Activated effector memory CD4-positive, alpha-beta T cell treated with Interleukin-2 at 50 U/mL for 16 hours (primary cell): ENCODE results near the gene POU2AF3.
"Not testable (repeated sequence)": the region's sequence is repeated elsewhere in the genome, so short reads cannot be mapped to it uniquely, and the experiment has no call there.

ENCODE experiments used
- DNase-seq: peaks from one replicate; pipeline ENCODE4 v3.0.0-alpha.2; 2020

The POU2AF3 gene

DNA sequence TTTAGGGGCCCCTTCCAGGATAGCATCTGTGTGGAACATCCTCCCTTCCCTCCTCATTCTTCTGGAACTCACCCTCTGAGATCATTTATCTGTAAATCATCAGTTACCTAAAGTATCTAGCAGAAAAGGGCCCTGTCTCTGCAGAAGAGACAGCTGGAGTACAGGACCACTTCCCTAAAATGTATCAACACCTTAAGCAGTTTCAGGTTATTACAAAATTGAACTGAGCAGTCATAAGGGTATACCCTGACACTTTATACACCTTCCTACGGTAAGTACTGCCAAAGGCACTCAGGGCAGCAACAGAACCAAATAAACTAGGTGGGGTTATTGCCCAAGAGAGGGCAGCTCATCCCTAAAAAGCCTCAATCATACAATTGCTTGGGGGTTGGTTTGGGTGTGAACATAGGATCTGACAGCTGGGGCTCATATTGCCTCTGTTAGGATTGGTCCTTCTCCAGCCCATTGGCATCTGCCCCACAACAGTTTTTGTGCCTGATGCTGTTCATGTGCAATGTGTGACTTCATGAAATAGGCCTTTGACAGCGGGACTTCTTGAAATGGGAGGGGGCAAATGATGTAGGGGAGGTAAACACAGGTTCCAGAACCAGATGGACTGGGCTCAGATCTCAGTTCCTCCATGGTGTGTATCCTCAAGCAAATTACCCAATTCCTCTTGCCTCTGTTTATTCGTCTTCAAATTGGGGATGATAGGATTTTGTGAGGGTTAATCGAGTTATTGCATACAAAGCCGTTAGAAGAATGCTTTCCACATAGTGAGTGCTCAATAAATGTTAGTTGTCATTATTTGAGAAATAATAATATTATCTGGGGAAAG is 2.9 kb downstream of the POU2AF3 start:
- no peak for DNase-seq

DNA sequence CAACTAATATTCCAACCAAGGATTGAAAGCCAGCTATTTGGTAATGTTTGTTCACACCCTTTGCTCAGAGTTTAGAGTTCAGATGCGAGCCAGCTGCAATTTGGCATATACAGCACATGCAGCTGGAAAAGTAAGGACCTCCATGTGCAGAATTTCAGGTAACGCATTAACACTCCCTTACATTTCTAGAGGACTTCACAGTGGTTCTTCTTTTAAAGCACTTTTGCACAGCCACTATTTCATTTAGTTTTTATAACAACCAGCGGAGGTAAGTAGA is 3.4 kb downstream of the POU2AF3 start:
- DNase-seq, result no peak

DNA sequence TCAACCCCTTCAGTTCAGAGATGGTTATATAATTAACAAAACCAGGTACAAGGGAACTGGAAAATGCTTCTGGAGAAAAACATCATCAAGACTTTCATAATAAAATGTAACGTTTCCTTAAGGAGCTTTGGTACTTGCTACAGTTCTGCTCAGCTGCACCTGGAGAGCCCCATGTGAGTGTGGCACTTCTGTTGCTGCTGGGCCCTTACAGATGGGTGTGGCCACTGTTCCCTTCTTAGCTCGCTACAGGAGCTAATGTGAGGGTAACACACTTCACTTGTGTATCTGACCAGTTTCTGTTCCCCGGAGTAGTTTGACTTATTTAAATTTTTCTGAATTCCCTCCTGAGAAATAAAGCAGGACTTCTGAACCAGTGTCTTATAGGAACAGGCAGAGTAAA is 4.0 kb downstream of the POU2AF3 start:
- DNase-seq, result no peak

DNA sequence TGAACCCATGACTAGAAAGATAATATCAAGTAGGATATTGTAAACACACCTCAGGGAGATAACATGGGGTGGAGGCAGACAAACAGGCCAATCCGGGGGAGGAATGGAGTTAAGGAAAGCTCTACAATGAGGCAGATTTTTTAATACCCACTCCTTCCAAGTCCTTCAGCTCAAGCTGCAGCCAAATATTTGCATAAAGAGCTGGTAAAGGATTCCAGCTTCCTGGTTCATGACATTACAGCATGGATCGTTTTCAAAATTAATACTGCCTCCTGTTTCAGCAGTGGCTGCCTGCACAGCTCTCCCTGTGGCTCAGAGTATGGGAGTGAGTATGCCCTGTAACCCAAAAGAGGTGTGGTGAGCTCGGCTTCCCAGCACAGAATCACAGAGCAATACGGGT is 5.1 kb downstream of the POU2AF3 start:
- no peak for DNase-seq

DNA sequence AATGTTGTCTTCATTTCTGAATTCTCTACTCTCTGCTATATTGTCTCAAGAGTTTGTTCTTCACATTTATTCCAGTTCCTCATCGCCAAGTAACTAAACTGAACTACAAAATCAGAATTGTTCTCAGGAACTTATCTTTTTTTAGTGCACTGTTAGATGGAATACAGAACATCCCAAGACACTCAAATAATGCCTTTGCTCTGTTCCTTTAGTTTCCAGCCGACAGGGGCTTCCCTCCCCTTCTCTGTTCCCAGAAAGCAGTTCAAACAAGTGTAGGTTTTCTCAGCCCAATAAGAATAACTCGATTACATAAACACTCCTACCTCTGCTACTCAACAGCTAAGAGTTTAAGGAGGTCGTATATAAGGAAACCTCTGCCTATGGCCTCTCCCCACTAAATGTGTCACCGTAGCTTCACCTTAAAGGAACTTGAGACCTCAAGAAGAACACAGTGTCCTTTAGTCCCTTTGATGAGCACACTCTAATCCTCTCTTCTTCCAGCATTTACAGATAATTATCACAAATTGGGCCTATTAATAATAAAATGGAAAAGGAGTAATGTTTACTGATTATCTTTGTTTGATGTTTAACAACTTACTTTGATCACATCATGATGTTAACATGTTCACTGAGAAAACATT is 6.9 kb downstream of the POU2AF3 start:
- no peak for DNase-seq

DNA sequence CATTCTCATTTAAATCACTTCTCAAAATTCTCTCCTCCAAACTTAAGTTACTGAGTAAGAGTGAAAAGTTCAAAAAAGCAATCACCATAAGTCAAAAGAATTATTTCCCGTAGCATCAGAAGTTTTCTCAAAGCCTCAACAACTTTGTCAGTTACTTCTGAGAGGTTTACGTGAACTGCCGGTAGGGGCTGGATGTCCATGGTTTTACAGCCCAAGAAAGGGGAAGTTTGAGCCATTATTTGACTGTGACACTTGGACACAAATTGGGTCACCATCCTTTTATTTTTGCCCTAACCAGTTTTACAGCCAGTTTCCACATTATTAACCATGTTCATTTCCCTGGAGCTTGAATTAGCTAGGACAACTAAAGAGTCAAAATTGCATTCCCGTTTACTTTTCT is 7.5 kb downstream of the POU2AF3 start:
- DNase-seq, result no peak

DNA sequence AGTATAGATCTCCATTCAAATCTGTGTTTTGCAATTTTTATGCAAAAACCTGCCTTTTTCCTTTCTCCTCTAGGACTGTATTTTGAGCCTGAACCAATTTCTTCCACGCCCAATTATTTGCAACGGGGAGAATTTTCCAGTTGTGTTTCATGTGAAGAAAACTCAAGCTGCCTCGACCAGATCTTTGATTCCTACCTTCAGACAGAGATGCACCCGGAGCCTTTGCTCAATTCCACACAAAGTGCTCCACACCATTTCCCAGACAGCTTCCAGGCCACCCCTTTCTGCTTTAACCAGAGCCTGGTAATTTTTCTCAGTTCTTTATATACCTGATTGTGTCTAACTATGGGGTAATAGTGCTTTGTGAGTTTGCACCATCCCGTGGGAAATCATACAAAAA is 8.0 kb downstream of the POU2AF3 start:
- DNase-seq, result no peak

DNA sequence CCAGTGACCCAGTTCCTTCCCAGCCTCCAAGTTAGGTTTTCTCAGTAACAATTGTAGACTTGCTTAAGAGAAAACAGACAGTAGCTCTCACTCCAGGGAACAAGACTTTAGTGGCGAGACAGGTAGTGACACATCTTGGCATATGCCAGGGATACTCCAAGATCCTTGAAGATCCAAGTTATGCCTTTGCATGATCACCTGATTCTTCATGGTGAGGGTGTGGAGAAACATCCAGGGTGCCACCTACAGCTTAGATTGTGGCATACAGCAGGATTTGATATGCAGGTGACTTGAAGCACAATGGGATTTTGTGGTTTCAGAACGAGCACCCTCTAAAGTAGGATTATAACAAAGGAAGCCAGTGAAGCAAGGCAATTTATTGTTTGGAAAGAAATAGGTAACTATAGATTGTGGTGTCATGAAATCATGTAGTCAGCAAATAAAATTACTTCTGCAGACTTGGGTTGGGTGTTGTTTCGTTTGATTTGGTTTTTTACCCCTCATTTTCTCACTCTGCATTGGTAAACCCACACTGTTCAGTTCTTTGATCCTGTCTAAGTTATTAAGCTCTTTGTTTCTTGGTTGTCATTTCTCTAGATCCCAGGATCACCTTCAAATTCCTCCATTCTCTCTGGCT is 9.2 kb downstream of the POU2AF3 start:
- no peak for DNase-seq

DNA sequence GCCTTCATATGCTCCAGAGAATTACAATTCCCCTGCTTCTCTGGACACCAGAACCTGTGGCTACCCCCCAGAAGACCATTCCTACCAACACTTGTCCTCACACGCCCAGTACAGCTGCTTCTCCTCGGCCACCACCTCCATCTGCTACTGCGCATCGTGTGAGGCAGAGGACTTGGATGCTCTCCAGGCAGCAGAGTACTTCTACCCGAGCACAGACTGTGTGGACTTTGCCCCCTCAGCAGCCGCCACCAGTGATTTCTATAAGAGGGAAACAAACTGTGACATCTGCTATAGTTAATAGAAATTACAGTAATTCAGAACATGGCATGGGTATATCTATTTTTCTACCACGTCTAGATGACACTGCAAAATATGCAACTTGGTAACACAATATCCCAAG is 9.8 kb downstream of the POU2AF3 start:
- DNase-seq, result no peak

DNA sequence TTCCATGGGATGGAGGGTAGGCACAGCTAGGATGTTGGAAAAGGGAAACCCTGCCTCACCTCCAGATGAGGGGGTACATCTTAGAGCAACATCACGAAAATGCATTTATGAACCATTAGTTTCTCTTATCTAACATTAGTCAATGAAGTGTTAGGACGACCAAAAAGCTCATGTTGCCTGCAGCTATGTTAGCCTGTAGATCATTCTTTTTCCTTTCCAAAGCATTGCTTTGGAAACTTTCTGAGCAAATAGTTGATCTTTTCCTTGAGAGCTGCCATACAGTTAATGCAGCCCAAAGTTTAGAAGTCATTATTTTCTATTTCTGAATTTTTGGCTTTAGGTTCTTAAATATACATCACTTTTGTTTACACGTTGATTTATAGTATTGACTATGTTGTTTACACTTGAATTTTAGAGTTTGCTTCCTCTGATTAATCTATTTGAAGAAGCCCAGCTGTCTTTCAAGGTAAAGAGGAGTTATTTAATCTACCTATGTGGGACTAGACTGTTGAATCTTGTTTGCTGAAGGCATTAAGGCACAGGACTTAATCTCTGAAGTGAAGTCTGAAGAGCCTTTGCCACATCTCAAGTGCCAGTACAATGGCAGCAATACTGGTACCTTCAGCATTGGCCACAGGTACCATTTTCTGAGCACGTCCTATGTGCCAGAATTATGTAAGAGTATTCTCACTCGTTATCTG is 11.0 kb downstream of the POU2AF3 start:
- DNase-seq, result no peak

DNA sequence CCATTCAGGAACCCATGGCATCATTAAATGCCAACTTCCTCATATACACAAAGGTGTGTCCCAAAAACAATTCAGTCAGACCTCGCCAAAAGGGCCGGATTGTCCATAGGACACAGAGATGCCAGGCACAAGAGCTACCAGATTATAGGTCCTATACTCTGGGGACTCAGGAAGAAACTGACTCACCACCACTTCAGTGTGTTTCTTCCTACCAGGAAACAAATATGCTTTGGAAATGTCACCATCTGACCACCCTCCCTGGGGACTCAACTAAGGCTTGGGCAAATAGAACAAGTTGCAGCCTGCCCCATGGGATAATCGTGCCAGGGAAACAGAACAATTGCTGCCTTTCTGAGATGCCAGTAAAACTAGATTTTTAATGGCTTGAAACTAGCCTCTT is 11.7 kb downstream of the POU2AF3 start:
- no peak for DNase-seq

DNA sequence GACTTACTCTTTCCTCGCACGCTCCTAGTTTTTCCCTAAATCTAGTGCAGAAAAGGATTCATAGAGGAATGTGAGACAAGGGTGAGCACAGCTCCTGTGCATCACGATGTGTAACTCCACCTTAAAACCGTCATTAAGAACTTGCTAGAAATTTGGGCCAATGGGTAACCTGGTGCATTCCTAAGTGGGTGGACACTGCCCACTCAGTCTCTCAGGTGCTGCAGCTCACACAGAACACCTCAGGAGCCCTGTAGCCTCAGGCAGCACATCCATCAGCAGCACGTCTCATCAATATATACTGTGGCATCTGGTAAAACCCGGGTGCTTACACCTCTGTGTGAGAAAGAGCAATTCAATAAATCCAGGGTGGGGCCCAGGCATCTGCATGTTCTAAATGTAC is 12.4 kb downstream of the POU2AF3 start:
- DNase-seq, result no peak

DNA sequence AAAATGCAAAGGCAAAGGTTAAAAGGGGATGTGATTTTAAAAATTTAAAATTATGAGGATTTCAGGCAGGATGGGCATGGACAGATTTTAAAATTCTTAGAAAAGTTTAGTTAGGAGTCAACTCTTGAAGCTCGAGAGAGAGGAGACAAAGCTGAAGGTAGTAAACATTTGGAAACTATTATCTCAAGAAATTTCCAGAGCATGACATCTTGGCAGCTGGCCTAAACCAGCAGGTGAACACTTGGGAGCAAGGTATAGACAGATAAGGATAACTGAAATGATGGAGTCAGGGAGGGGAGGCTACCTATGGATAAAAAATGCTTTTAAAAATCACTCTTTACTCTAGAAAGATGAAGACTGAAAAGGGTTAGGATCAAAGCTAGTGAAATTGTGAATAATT is 13.7 kb downstream of the POU2AF3 start:
- no peak for DNase-seq

DNA sequence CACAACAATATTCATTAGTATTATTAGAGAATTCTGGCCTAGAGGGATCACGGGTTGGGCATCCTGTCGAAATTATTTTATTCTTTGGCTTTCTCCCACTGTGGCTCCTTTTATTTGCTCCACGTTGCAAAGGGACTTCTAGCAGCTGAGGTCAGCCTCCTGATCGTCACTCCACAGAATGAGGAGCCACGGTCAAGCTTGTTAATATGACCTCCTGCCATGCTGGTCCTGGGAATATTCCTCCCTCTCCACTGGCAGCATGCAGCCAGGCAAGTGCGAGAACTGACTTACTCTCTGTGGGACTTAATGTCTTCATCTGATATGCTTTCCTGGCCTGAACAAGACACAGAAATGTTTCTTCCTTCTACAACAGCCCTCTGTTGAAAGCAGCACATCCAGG is 20.9 kb downstream of the POU2AF3 start:
- no peak for DNase-seq

DNA sequence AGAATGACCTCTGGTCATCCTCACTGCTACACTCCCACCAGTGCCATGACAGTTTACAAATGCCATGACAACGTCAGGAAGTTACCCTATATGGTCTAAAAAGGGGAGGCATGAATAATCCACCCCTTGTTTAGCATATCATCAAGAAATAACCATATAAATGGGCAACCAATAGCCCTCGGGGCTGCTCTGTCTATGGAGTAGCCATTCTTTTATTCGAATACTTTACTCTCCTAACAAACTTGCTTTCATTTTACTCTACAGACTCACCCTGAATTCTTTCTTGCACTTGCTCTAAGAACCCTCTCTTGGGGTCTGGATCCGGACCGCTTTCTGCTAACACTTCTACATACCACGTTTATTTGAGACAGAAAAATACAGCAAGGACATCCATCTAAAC is 21.9 kb downstream of the POU2AF3 start:
- DNase-seq, result not testable (repeated sequence)

DNA sequence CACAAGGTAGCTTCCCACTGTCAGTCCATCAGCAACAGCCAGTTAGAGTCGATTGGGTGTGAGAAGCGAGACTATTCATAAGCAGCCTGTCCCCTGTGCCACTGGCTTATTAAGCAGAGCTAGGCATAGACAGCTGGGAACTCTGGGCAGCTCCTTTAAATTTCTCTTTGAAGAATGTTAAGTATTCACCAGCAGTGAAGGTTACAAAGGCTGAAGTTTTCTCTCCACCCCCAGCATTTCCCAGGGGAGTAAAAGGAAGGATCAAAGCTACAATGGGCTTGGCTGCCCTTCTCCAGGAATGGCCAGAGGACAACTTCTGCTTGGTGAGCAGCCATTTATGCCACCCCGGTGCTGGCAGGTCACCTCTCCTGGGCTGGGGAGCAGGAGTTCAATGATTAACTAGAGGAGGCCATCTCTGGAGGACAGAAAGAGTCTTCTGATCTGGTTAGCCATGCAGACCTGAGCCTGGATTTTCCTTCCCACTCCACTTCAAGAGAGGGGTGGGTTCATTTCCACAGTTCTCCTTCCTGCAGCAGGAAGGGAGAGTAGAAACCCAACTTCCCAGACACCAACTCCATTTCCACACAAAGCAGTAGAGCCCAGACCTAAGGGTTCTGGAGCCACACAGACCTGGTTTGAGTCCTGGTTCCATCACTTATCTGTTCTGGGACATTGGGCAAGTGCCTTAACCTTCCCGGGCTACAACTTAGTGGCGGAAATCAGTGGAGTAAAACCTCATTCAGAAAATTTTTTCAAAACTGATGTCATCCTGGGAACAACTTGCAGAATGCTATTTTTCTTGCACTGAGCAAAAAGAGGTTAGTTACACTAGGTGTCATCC is 22.6 kb downstream of the POU2AF3 start:
- no peak for DNase-seq

DNA sequence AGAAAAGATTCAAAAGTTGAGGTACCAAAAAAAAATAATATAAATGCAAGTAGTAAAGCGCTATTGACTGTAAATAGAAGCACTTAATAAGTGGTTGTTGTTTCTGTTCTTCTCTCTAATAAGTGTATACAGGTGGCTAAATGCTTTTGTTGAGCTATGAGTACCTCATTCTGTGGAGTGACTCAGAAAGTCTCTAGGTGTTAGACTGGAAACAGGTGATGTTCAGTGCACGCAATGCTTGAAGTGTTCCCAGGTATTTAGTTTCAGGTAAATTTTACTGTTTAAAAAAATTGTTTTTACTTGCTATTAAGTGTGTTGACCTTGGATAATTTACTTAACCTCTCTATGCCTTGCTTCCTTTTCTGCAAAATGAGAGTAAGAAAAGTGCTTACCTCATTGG is 24.2 kb downstream of the POU2AF3 start:
- no peak for DNase-seq

DNA sequence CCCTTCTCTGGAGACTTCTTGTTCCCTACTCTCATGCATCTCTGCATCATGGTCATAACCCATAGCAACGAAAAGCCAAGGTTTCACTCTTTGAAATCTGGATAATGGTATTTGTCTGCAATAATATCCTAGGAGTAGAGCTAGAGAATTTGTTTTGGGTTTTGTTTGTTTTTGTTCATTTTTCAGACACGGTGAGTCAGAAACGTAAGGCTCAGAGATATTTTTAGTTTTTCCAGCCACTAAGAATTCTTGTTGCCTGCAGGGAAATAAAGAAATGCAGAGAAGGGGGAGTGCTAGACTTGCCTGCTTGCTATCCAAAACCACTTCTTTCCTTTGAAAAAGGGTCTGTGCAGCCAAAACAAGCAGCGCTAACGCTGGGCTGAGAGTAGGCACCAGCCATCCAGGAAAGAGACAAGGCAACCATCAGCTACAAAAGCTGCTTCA is 26.0 kb downstream of the POU2AF3 start:
- DNase-seq, result no peak

DNA sequence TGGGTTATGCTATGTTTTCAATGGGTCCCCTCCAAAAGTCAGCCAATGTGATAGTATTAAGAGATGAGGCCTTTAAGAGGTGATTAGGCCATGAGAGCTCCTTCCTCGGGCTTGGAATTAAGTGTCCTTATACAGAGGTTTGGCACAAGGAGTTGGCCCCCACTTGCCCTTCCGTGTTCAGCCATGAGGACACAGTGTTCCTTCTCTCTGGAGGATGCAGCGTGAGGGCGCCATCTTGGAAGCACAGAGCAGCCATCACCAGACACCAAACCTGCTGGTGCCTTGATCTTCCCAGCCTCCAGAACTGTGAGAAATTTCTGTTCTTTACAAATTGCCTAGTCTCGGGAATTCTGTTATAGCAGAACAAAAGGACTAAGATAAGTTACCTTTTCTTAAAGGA is 26.9 kb downstream of the POU2AF3 start:
- DNase-seq, result no peak

DNA sequence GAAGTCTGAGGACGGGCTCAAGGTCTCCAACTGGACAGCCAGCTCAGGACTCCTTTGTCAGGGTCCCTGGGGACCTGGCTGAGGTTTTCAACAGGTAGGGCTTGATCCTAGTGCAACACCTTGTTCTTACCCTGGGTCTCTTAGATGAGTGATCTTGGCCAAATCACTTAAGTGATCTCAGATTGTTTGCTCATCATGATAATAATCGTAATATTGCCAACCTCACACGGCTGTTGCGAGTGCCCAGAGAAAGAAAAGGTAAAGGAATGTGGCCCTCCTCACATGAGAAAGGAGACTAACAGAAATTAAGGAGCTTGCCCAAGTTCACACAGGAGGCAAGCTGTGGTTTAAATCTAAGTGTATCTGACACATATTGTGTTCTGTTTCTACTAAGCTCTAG is 28.5 kb downstream of the POU2AF3 start:
- DNase-seq, result no peak

DNA sequence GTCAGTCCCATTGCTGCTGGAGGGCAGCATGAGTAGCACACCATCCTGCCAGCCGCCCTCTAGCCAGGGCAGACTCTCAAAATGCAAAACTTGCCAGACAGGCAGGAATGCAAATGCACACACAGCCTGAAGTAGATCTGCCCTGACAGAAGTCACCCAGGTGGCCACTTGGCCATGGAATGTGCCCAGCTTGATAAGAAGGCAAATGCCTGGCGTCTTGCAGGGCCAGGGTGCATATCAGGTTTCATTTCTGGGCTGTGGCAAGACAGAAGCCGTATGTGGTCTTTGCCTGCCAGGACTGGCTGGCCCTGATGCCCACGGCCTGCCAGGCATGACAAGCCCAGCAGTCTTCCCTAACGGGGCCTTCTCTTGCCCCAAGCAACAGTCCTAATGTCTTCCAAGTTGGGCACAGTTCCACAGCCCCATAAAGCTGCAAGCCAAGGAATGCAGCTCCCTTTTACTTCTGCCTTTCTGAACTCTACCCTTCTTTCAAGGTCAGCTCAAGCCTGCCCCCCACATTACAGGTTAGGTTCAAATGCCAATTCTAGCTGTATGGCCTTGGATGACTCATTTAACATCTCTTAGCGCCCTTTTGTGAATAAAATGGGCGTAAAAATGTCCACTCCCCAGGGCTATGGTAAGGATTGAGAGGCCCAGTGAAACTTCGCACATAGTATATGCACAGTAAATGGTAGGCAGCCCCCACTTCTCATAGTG is 29.7 kb downstream of the POU2AF3 start:
- DNase-seq, result no peak
